Ectodermal cell (in vitro differentiated cells): ENCODE results near the gene HUS1B. TPM values are rescaled to one million over a fixed set of nuclear protein-coding genes. Genes with fewer than 3 reads are reported as not detected.
"Not testable (repeated sequence)": the region's sequence is repeated elsewhere in the genome, so short reads cannot be mapped to it uniquely, and the experiment has no call there.

Experiments used
- H3K27ac ChIP-seq: 2 replicates; pipeline ENCODE4 v1.7.0; 2013; ENCODE audit warnings: mild to moderate bottlenecking, low read depth, low read length; ENCODE audit not compliant: insufficient read depth, poor library complexity, severe bottlenecking
- H3K27me3 ChIP-seq: 2 replicates; pipeline ENCODE4 v1.7.0; 2013; ENCODE audit warnings: mild to moderate bottlenecking, low read length; ENCODE audit not compliant: insufficient read depth, control insufficient read depth, poor library complexity, severe bottlenecking
- H3K36me3 ChIP-seq: one replicate; pipeline ENCODE4 v1.7.0; 2013; ENCODE audit warnings: low read length; ENCODE audit not compliant: control insufficient read depth, insufficient read depth
- H3K4me1 ChIP-seq: one replicate; pipeline ENCODE4 v1.7.0; 2013; ENCODE audit warnings: low read length; ENCODE audit not compliant: control insufficient read depth, insufficient read depth
- H3K4me3 ChIP-seq: 2 replicates; pipeline ENCODE4 v1.7.0; 2013; ENCODE audit warnings: low read depth, low read length, control low read depth; ENCODE audit not compliant: insufficient read depth
- H3K9me3 ChIP-seq: 2 replicates; pipeline ENCODE4 v1.7.0; 2013; ENCODE audit warnings: mild to moderate bottlenecking, low read length, moderate library complexity; ENCODE audit not compliant: control insufficient read depth
- WGBS, 2 experiments: methylation state at CpG; one replicate each; pipeline ENCODE4 v1.1.7; 2013; ENCODE audit warnings: missing lambda C conversion rate in 2 of 2; 5-methylcytosine and 5-hydroxymethylcytosine counted together
- polyA plus RNA-seq, 4 experiments: library from polyadenylated mRNA; stranded (reverse); fragments of 50-300 nt; gene quantifications; one replicate each; pipeline ENCODE4 v1.2.3, GENCODE V29; 2013

Gene HUS1B
- not detected for polyA plus RNA-seq (2013, experiment 1 of 4)
- 0.39 TPM for polyA plus RNA-seq (2013, experiment 2 of 4)
- polyA plus RNA-seq (2013, experiment 3 of 4): not detected
- polyA plus RNA-seq (2013, experiment 4 of 4): not detected

- Histone ChIP-seq H3K4me3 (no peak within 1 kb of the TSS), H3K27ac (no peak within 1 kb of the TSS), H3K4me1 (peaks cover 6% of the 10 kb centered on the region), H3K27me3 (no peaks in the 10 kb centered on the region), H3K36me3 (peaks cover 3% of the 10 kb centered on the region), H3K9me3 (no peaks in the 10 kb centered on the region)
- 96 to 97% methylated on average over 73 of the region's 73 CpGs for WGBS, 2 experiments
These were observed at the start of gene HUS1B for GRCh38 chr6:656460-657252. Gene HUS1B, minus strand, starts transcription at chr6:657100. Its CDS starts 156 bp downstream, at chr6:656944.

- Histone ChIP-seq H3K4me1 (peaks cover 15% of the 10 kb centered on the region), H3K36me3 (no peaks in the 10 kb centered on the region), H3K9me3 (no peaks in the 10 kb centered on the region), H3K27ac (no peak overlapping the region), H3K4me3 (no peak overlapping the region), H3K27me3 (peaks cover 16% of the 10 kb centered on the region)
- WGBS, 2 experiments: 93 to 95% methylated on average over 5 to 6 of the region's 6 CpGs
These were observed 49.2 kb upstream of the HUS1B start for GRCh38 chr6:706146-706545.

- Histone ChIP-seq H3K4me1 (peaks cover 15% of the 10 kb centered on the region), H3K27ac (no peak overlapping the region), H3K27me3 (peaks cover 5% of the 10 kb centered on the region), H3K9me3 (no peaks in the 10 kb centered on the region), H3K4me3 (no peak overlapping the region), H3K36me3 (no peaks in the 10 kb centered on the region)
- WGBS, 2 experiments: 66 to 69% methylated on average over 4 of the region's 4 CpGs
These were observed 48.1 kb upstream of the HUS1B start for GRCh38 chr6:705047-705446.

- H3K9me3 ChIP-seq: no peaks in the 10 kb centered on the region
- H3K36me3 ChIP-seq: no peaks in the 10 kb centered on the region
- H3K27ac ChIP-seq: no peak overlapping the region
- no peak overlapping the region for H3K4me3 ChIP-seq
- H3K27me3 ChIP-seq: no peaks in the 10 kb centered on the region
- WGBS, 2 experiments: 86 to 93% methylated on average over 6 of the region's 6 CpGs
- H3K4me1 ChIP-seq: peaks cover 15% of the 10 kb centered on the region
These were observed 47.1 kb upstream of the HUS1B start for GRCh38 chr6:704046-704445.

GRCh38 chr6:703552-703951 lies 46.7 kb upstream of the HUS1B start:
- H3K36me3 ChIP-seq: no peaks in the 10 kb centered on the region
- no peak overlapping the region for H3K27ac ChIP-seq
- H3K27me3 ChIP-seq: no peaks in the 10 kb centered on the region
- peaks cover 15% of the 10 kb centered on the region for H3K4me1 ChIP-seq
- H3K9me3 ChIP-seq: no peaks in the 10 kb centered on the region
- WGBS, 2 experiments: 67 to 92% methylated on average over 1 to 3 of the region's 3 CpGs
- no peak overlapping the region for H3K4me3 ChIP-seq

GRCh38 chr6:701700-702479 lies 45.0 kb upstream of the HUS1B start:
- Histone ChIP-seq H3K36me3 (no peaks in the 10 kb centered on the region), H3K4me3 (no peak overlapping the region), H3K4me1 (peaks cover 11% of the 10 kb centered on the region), H3K9me3 (no peaks in the 10 kb centered on the region), H3K27ac (no peak overlapping the region), H3K27me3 (no peaks in the 10 kb centered on the region)
- 59 to 61% methylated on average over 11 of the region's 11 CpGs for WGBS, 2 experiments

GRCh38 chr6:701215-701614 lies 44.3 kb upstream of the HUS1B start:
- Histone ChIP-seq H3K9me3 (no peaks in the 10 kb centered on the region), H3K27ac (no peak overlapping the region), H3K4me3 (no peak overlapping the region), H3K4me1 (peaks cover 11% of the 10 kb centered on the region), H3K27me3 (no peaks in the 10 kb centered on the region), H3K36me3 (no peaks in the 10 kb centered on the region)
- 46 to 50% methylated on average over 4 of the region's 4 CpGs for WGBS, 2 experiments

GRCh38 chr6:700490-700889 lies 43.6 kb upstream of the HUS1B start:
- Histone ChIP-seq H3K4me1 (peaks cover 11% of the 10 kb centered on the region), H3K4me3 (no peak overlapping the region), H3K36me3 (no peaks in the 10 kb centered on the region), H3K9me3 (no peaks in the 10 kb centered on the region), H3K27me3 (no peaks in the 10 kb centered on the region), H3K27ac (no peak overlapping the region)
- WGBS, 2 experiments: 95 to 100% methylated on average over 3 of the region's 3 CpGs

- H3K27me3 ChIP-seq: no peaks in the 10 kb centered on the region
- no peaks in the 10 kb centered on the region for H3K9me3 ChIP-seq
- H3K36me3 ChIP-seq: no peaks in the 10 kb centered on the region
- peaks cover 11% of the 10 kb centered on the region for H3K4me1 ChIP-seq
- H3K4me3 ChIP-seq: no peak overlapping the region
- 77 to 79% methylated on average over 6 of the region's 6 CpGs for WGBS, 2 experiments
- H3K27ac ChIP-seq: no peak overlapping the region
These were observed 42.4 kb upstream of the HUS1B start for GRCh38 chr6:699319-699718.

GRCh38 chr6:694431-695126 lies 37.7 kb upstream of the HUS1B start:
- H3K27ac ChIP-seq, H3K4me1 ChIP-seq, H3K36me3 ChIP-seq, H3K9me3 ChIP-seq, H3K27me3 ChIP-seq, H3K4me3 ChIP-seq: not testable (repeated sequence)
- 96% methylated on average over 40 of the region's 40 CpGs for WGBS, 2 experiments
